Sciatic nerve (tissue), 2 donors: ENCODE data around the gene AGAP1. TPM values are rescaled to one million over a fixed set of nuclear protein-coding genes. Genes with fewer than 3 reads are reported as not detected.
"Not testable (repeated sequence)": the region's sequence is repeated elsewhere in the genome, so short reads cannot be mapped to it uniquely, and the experiment has no call there.

ENCODE experiments used
- ATAC-seq: fragments of 200-7000 bp; cut with Tn5 transposase; one replicate; pipeline ENCODE4 v1.9.1; 2020; ENCODE audit warnings: mild to moderate bottlenecking, moderate library complexity
- DNase-seq: peaks from one replicate; pipeline ENCODE4 v3.0.0-alpha.2; 2020; ENCODE audit warnings: low spot score
- intact Hi-C: fragments of 100-400 bp; cut with DNase I; formaldehyde crosslinking; loops from one replicate; pipeline ENCODE4 v1.14.2; 2022
- total RNA-seq: library from RNA; stranded (reverse); fragmentation: NEBNext Ultra II Directional; extraction: Animal tissue kit (Norgen Biotek cat#: 25700); gene quantifications from one replicate; pipeline ENCODE4 v1.2.1, GENCODE V29; 2021
- donor health status: DM: no; HTN: no; CAD: no.
- donor health status: DM: no; HTN: no; CAD: no.

Gene AGAP1
- total RNA-seq, 1 donor from 2014 or later, result 62.9 TPM

- ATAC-seq (no peak), DNase-seq (no peak)
- intact Hi-C loops, result no loop called here
Measured at GRCh38 chr2:236123716-236124115, 629.9 kb downstream of the AGAP1 start.

GRCh38 chr2:236124182-236124893 is 630.5 kb downstream of the AGAP1 start:
- ATAC-seq, result no peak
- intact Hi-C loops, result no loop called here
- no peak for DNase-seq

GRCh38 chr2:236125541-236125940 is 631.7 kb downstream of the AGAP1 start:
- DNase-seq, result no peak
- intact Hi-C loops, result no loop called here
- ATAC-seq, result no peak

GRCh38 chr2:236127010-236127409 is 633.2 kb downstream of the AGAP1 start:
- no peak for ATAC-seq
- DNase-seq, result no peak
- intact Hi-C loops, result no loop called here

- DNase-seq, result no peak
- no peak for ATAC-seq
- intact Hi-C loops, result no loop called here
Measured at GRCh38 chr2:236128321-236128720, 634.5 kb downstream of the AGAP1 start.

- intact Hi-C loops, result no loop called here
- ATAC-seq (no peak), DNase-seq (no peak)
Measured at GRCh38 chr2:236129935-236130334, 636.1 kb downstream of the AGAP1 start.

- no peak for DNase-seq
- intact Hi-C loops, result no loop called here
- no peak for ATAC-seq
Measured at GRCh38 chr2:236130349-236130998, 636.6 kb downstream of the AGAP1 start.

- DNase-seq (no peak), ATAC-seq (no peak)
- intact Hi-C loops, result no loop called here
Measured at GRCh38 chr2:236131073-236131692, 637.3 kb downstream of the AGAP1 start.

- DNase-seq, result no peak
- intact Hi-C loops, result no loop called here
- ATAC-seq, result no peak
Measured at GRCh38 chr2:236133410-236134012, 639.7 kb downstream of the AGAP1 start.

- ATAC-seq, result no peak
- intact Hi-C loops, result no loop called here
- no peak for DNase-seq
Measured at GRCh38 chr2:236136538-236136937, 642.7 kb downstream of the AGAP1 start.

GRCh38 chr2:236137066-236137465 is 643.2 kb downstream of the AGAP1 start:
- intact Hi-C loops, result no loop called here
- ATAC-seq (no peak), DNase-seq (no peak)

- ATAC-seq, intact Hi-C loops, DNase-seq: not testable (repeated sequence)
Measured at GRCh38 chr2:236141616-236142015, 647.8 kb downstream of the AGAP1 start.

- ATAC-seq, result no peak
- intact Hi-C loops, result no loop called here
- no peak for DNase-seq
Measured at GRCh38 chr2:236143811-236144210, 650.0 kb downstream of the AGAP1 start.

GRCh38 chr2:236146436-236146835 is 652.6 kb downstream of the AGAP1 start:
- intact Hi-C loops, result no loop called here
- DNase-seq (no peak), ATAC-seq (no peak)

- DNase-seq (no peak), ATAC-seq (no peak)
- intact Hi-C loops, result no loop called here
Measured at GRCh38 chr2:236155406-236155805, 661.6 kb downstream of the AGAP1 start.

GRCh38 chr2:236156095-236156859 is 662.4 kb downstream of the AGAP1 start:
- DNase-seq (no peak), ATAC-seq (no peak)
- intact Hi-C loops, result no loop called here

- no peak for DNase-seq
- no peak for ATAC-seq
- intact Hi-C loops, result no loop called here
Measured at GRCh38 chr2:236156860-236157194, 663.0 kb downstream of the AGAP1 start.

GRCh38 chr2:236157366-236157765 is 663.5 kb downstream of the AGAP1 start:
- ATAC-seq (no peak), DNase-seq (no peak)
- intact Hi-C loops, result no loop called here

GRCh38 chr2:236157815-236158498 is 664.1 kb downstream of the AGAP1 start:
- ATAC-seq (no peak), DNase-seq (no peak)
- intact Hi-C loops, result no loop called here
